Prostate gland (tissue), 2 donors: ENCODE results near the gene FCN2.

Source experiments
- CTCF ChIP-seq, 4 experiments: fragments of 200-600 bp in 2 of 4; fragments of 450-650 bp in 2 of 4; sonication (generic) in 2 of 4; IDR thresholded peaks; 1 replicate in 3 of 4; 2 replicates in 1 of 4; pipeline ENCODE4 v1.5.1; 2016 to 2019; ENCODE audit warnings: antibody characterized with exemption in 4 of 4, mild to moderate bottlenecking in 2 of 4, moderate library complexity in 2 of 4
- POLR2A ChIP-seq: fragments of 450-650 bp; IDR thresholded peaks from one replicate; pipeline ENCODE4 v1.6.1; 2016; ENCODE audit warnings: antibody characterized with exemption, mild to moderate bottlenecking
- POLR2AphosphoS5 ChIP-seq: sonication (generic); formaldehyde crosslinking; IDR thresholded peaks from one replicate; pipeline ENCODE4 v1.6.1; 2017; ENCODE audit warnings: antibody characterized with exemption

GRCh38 chr9:134853893-134854292, 26.7 kb upstream of the FCN2 start:
- TF ChIP-seq POLR2A (no peak), CTCF (IDR thresholded peaks at IDR 0.05) (no peak), POLR2AphosphoS5 (no peak)
